NCI-H82 treated with DMSO at 0.1 percent for 48 hours (cell line): ENCODE data around the gene RCHY1.
"Not testable (repeated sequence)": the region's sequence is repeated elsewhere in the genome, so short reads cannot be mapped to it uniquely, and the experiment has no call there.

Source experiments
- DNase-seq: peaks from one replicate; lab custom pipeline; 2025; ENCODE audit not compliant: unreplicated experiment; lab: John Stamatoyannopoulos, UW

RCHY1 gene

DNA sequence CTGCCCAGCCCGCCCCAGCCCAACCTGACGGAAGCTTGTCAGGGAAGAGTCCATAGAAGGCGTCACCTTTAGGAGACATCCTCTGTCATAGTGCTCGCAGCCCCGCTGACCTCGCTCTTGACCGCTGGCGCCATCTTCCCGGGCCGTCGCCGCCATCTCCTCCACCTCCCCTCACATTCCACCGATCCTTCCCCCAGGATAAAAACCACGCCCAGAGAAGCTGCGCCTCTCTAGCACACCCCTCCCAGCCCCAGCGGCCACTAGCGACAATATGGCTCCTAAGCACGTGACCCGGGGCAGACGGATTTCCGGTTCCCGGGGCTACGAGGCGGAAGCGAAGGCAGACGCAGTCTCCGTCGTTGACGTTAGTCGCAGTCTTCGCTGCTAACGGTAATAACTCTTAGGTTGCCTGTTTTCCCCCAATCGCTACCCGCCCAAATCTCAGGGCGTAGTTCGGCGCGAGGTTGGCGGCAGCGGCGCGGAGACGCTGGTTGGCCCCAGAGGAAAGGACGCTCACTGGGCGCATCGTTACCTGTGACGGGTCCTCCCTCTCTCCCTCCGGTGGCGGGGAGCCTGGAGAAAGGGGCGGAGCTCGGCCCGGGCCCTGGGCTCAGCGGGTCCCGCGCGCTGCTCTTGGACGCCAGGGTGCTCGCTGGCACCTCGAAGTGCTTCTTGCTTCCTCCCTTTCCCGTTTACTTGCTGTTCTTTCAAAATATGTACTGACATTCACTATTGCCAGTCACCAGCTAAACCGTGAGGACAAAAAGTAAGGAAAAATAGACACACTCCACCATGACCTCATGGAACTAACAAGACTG, at the start of gene RCHY1, which contains the start of gene THAP6:
TSS of gene RCHY1 (minus strand) at position 273 of the 818 bp plus-strand sequence. CDS start at position 156, 117 bp downstream.
TSS of gene THAP6 (plus strand) at position 343 of the 818 bp plus-strand sequence. CDS start 980 bp downstream, outside the sequence.
- DNase-seq = peak; percentile 88

- DNase-seq = no peak
Measured at GRCh38 chr4:75561789-75562188, 47.6 kb upstream of the RCHY1 start.

GRCh38 chr4:75557696-75558095, 43.5 kb upstream of the RCHY1 start:
- no peak for DNase-seq

GRCh38 chr4:75555294-75556164, 41.3 kb upstream of the RCHY1 start, which contains the start of gene ODAPH:
ODAPH (plus strand) TSS chr4:75556066; CDS start chr4:75556083, 17 bp downstream.
- peak; percentile 11 for DNase-seq

GRCh38 chr4:75552452-75552851, 38.2 kb upstream of the RCHY1 start:
- DNase-seq = no peak

DNA sequence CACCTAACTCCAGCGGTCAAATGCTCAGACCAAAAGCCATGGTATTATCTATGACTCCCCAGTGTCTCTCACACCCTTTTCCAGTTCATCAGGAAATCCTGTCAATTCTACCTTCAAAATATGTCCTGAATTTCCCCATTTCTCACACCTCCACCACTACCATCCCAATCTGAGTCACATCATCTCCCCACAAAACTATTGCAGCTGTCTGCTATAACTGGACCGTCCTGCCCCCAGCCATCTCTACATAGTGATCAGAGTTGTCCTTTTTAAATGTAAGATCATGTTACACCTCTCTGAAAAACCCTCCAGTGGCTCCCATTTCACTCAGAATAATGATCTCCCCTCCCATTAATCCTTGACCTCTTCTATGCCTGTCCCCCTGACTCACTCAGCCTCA, 34.8 kb upstream of the RCHY1 start:
- no peak for DNase-seq

DNA sequence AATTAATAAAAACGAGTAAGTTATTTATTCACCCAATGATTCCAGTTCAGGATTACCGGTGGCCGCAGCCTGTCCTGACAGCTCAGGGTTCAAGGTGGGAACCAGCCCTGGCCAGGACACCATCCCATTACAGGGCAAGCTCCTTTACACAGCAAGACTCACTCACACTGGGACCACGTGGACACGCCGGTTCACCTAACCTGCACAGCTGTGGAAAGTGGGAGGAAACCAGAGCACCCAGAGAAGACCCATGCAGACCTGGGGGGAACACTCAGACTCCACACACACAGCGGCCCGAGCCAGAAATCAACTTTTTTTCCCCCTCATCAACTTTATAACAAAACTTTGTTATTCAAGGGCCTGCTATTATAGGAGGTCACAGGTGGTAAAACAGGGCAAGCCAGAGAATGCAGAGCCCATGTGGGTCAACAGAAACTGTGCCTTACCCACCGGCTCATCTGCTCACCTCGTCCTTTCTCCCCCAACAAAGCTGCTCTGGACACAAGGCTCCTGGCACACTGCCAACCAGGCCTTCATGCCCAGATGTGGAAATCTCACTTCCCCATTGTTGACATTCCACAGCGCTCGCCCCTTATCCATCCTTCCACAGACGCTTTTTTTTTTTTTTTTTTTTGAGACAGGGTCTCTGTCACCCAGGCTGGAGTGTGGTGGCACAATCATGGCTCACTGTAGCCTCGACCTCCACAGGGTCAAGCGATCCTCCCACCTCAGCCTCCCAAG, 33.6 kb upstream of the RCHY1 start:
- no peak for DNase-seq

DNA sequence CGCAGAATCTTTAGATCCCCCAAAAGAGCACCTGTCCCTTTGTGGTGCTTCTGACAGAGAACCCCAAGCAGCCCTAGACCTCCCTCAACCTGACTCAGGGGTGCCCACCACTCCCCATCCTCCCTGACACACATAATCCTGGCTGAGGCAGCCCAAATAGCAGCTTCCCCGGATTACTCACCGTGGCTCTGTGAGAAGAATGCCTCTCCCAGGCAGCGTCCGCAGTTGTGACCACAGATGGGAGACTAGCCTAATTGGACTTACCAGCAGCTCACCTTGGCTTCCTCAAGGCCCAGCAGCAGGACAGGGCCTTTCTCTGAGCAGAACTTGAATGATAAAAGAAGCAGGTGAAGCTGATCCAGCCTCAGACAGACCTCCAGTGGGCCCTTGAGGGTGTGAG, 31.3 kb upstream of the RCHY1 start:
- peak; percentile 17 for DNase-seq

GRCh38 chr4:75544870-75545269, 30.7 kb upstream of the RCHY1 start:
- no peak for DNase-seq

- not testable (repeated sequence) for DNase-seq
Measured at GRCh38 chr4:75544220-75544619, 30.0 kb upstream of the RCHY1 start.

DNA sequence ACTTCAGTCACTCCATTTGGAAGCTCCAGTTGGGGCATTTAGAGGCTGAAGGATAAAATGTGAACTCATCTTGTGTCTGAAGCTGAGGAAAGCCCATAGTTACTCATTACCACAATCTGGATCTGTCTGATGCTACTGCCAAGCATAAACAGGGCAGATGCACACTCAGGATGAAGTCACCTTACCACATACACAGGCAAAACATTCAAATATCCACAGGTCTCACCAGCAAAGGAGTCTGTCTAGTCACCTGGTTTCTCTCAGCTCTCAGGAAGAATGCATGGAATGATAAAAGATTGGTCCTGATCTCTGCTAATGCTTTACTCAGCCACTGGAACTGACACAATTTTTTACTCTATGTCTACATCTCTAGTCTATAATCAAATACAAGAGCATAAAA, 28.6 kb upstream of the RCHY1 start:
- no peak for DNase-seq

GRCh38 chr4:75537308-75537707, 23.1 kb upstream of the RCHY1 start:
- DNase-seq = not testable (repeated sequence)

- DNase-seq = not testable (repeated sequence)
Measured at GRCh38 chr4:75533926-75534325, 19.7 kb upstream of the RCHY1 start.

DNA sequence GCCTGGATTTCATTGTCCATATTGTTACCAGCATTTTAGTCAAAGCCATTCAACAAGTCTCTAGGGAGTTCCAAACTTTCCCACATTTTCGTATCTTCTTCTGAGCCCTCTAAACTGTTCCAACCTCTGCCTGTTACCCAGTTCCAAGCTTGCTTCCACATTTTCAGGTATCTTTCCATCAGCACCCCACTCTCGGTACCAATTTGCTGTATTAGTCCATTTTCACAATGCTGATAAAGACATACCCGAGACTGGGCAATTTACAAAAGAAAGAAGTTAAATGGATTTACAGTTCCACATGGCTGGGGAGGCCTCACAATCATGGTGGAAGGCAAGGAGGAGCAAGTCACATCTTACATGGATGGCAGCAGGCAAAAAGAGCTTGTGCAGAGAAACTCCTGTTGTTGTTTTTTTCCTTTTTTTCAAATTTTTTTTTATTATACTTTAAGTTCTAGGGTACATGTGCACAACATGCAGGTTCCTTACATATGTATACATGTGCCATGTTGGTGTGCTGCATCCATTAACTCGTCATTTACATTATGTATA, 19.2 kb upstream of the RCHY1 start:
- not testable (repeated sequence) for DNase-seq

- DNase-seq = not testable (repeated sequence)
Measured at GRCh38 chr4:75531536-75532143, 17.4 kb upstream of the RCHY1 start.

GRCh38 chr4:75530556-75531322, 16.5 kb upstream of the RCHY1 start:
- no peak for DNase-seq

DNA sequence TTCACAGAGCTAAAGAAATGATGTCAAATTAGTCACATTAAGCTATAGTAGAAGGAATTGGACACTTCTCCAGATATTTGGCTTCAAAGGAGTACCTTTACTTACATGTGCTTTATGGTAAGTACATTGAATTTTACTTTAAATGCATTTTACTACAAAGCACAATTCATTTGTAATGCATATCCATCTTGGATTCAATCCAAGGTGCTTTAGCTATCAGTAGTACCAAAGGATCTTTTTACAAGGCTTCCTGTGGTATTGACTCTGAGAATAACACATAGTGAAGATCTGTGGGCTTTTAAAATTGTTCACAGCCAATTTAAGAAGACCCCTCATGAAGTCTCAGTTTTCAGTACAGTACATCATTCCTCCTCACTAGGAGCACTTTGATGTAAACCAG, 13.3 kb upstream of the RCHY1 start:
- no peak for DNase-seq

- DNase-seq = no peak
Measured at GRCh38 chr4:75525910-75526309, 11.7 kb upstream of the RCHY1 start.

DNA sequence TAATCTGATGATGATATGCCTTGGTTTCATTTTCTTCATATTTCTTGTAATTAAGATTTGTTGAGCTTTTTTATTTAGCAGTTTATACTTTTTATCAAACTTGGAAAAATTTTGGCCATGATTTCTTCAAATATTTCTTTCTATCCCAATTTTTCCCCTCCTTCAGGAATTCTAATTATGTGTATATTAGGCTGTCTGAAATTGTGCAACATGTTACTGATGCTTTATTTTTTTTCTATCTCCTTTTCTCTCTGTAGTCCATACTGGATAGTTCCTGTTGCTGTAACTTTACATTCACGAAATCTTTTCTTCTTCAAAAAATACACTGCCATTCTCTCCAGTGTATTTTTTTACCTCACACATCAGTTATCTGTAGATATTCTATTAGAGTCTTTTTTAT, 10.9 kb upstream of the RCHY1 start:
- no peak for DNase-seq
